HG03135 (cell line): ENCODE results near the gene FHOD3.

Experiments used
- ATAC-seq: cut with Tn5 transposase; IDR thresholded peaks from one replicate; pipeline ENCODE4 v1.9.1; 2021; ENCODE audit warnings: mild to moderate bottlenecking, moderate library complexity; ENCODE audit not compliant: unreplicated experiment

The FHOD3 gene

DNA sequence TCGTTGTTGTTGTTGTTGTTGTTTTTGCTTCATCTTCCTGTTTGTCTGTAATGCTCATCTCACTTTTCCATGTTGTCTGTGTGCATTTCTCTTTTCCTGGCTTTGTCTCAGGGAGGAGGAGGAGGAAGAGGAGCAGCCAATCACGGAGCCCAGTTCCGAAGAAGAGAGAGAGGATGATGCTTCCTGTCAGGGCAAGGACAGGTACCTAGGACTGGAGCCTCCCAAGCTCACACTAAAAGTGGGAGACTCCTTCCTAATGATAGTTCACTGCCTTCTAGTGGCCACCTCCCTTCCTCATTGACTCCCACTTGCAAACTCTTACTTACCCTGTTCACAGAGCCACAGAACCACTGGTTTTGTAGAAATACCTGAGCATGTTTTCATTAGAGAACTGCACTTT lies 351.7 kb downstream of the FHOD3 start:
- no peak for ATAC-seq

DNA sequence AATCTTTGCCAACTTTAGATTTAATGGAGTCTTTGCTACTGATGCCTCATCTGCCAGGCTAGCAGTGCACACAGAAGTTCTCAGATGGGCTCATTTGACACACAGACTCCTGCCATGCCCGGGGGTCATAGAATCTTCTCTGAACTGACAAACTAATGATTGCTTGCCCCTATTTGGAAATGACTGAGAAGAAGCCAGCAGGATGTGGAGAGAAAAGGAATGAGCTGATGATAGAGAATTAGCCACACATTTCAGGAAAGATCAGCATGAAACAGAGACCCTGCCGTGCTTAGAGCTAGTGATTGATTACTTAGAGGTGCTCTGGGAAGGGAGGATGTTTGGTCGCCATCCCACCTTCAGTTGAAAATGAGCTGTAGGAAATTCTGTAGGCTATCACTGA lies 352.8 kb downstream of the FHOD3 start:
- ATAC-seq = no peak

DNA sequence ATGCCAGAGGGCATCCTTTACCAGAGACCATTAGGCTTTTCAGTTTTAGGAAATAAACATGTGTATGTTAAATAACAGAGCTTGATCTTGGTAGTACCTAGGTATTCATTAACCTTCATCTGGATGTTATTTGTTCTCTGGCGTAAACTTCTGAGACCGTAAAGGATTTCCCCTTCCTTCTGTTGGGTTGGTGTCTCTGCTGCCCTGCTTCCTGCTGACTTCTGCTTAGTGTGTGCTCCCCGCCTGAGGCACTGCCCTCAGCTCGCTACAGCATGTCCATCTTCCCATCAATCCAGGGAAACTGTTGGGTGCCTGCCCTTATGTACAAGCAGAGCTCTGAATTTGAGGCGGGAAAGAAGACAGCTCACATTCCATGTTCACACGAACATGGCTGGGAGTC lies 353.4 kb downstream of the FHOD3 start:
- ATAC-seq = peak; percentile 79

DNA sequence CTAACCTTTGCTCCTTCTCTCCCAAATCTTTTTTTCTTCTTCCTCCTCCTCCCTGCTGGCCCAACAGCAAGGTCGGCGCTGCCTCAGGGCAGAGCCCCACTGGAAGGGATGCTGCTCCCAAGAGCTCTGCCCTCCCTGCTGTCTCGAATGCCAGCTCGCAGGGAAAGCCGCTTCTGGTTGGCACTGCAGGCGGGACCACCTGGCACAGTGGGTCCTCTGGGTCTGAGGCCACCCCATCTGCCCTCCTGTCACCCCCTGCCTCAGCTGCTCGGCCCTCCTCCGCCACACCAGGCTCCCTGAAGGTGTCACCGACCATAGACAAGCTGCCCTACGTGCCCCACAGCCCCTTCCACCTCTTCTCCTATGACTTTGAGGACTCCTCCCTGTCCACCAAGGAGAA lies 355.0 kb downstream of the FHOD3 start:
- ATAC-seq = no peak

DNA sequence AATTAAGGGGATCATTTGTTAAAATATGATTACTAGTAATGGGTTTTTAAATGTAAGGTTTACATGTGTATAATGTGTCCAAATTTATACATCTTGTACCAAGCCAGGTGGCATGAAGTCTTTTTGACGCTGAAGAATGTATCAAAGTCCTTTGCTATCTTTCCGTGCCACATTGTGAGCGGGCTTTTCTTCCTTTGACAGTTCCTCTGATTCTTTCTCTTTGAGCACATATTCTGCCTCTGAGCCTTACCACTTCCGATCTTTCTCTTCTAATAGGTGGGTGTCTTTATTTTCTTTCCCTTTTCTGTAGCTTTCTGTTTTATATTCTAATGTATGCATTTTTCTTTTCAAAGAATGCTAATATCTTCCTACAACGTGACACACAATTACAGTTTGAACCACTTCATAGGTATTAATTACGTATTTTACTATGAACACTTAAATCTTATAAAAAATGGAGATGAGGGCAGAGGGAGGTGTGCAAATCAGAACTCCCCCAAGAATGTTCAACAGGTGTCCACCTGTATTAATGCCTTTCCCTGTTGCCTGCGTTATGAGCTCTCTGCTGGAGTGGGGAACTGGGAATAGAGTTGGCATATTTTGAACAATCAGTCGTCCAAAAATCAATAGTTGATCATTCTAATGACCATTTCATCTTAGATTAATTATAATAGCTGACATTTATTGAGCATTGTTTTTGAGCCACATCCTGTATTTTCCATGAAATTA lies 355.8 kb downstream of the FHOD3 start:
- ATAC-seq = no peak

DNA sequence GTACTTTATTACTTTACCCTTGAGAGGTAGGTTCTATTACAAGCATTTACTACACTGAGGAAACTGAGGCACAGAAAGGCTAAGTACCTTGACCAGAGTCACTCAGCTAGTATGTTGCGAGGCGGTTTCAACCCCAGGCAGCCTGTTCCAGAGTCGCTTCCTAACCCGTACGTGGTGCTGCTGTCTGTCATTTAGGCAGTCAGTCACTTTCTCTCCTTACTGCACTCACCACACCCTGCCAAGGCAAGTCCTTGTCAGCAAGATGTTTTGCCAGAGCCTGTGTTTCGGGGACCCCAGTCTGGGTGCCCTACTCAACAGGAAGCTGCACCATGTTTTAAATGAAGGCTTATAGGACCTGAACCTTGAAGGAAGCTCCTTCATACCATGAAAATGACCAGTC lies 356.4 kb downstream of the FHOD3 start:
- ATAC-seq = no peak

DNA sequence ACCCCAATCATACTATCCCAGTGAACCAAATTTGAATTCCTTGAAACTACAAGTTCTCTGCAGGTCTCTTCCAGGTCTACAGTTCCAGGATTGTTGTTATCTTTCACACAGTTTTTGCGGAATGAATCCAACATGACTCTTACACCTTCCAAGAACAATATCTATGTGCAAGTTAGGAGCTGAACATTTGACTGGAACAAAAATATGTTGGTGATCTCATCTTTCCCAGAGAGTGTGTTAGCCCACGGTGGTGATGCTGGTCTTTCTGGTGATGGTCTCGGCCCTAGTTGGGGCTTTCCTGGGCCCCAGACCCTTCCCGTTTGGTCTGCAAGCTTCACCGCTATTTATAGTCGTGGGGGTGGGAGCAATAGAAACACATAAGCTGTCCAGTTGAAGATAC lies 357.6 kb downstream of the FHOD3 start:
- ATAC-seq = no peak

DNA sequence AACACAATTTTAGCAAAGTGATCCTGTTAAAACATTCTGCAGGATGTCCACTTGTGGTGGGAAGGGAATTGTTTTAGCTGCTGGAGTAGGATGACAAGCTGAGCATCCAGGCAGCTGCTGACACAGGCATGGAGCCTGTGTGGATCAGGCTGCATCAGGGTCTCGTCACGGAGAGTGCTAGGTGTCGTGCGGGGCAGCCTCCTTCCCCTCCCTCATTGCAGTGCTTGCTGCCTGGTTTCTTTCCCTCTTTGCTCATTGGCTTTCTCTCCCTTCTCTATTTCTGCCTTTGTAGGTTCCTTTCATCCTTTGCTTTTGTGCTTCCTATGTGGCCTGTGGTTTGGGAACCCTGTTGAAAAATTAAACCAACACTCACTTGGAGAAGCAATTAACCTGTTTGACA lies 358.4 kb downstream of the FHOD3 start:
- ATAC-seq = no peak

DNA sequence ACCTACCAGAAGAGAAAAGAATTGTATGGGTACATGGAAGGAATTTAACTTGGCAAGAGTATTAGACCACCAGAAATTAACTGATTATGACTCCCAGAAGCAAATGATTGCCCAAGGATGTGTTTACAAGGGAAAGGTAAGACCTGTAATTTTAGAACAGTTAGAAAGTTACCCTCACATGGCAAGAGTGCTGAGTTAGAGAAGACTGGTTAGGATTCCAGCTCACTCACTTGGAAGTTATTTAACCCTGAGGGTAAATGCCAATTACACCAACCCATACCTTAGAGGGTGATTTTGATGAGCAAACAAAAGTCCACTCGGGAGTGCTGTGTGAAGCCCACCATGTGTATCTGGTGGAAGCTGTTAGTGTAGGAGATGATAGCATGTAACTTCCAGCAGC lies 361.1 kb downstream of the FHOD3 start:
- ATAC-seq = no peak

DNA sequence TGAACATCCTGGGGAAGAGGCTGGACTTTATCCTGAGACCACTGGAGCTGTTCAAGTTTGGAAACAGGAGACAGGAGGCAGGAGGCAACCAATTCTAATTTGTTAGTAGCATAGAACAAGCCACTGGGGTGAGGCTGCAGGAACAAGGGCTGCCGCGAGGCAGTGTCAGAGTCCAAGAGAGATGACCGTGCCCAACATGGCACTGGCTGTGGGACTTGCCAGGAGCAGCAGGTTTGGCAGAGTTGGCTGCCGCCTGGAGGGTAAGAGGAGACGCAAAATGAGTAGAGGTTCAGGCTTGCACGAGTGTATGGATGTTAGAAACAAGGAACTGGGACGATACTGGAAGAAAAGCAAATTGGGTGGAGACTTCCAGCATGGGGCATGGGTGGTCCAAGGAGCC lies 362.8 kb downstream of the FHOD3 start:
- no peak for ATAC-seq

DNA sequence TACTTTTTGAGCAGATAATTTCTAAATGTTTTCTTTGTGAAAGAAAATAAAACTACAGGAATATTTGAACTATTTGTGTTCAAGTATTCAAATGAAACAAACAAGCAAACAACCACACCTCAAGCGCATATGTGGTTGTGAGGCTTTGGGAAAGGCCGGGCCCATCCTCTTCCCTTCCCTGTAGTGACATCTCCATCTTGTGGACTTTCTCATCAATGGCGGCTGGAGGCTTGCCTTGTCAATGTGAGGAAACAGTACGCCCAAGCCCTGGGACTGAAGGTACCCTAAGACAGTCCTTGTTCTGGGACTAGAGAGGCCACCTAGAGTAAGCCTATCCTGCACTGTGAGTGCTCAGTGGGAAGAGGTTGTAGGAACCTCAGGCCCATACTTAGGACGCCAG lies 364.5 kb downstream of the FHOD3 start:
- ATAC-seq = no peak

DNA sequence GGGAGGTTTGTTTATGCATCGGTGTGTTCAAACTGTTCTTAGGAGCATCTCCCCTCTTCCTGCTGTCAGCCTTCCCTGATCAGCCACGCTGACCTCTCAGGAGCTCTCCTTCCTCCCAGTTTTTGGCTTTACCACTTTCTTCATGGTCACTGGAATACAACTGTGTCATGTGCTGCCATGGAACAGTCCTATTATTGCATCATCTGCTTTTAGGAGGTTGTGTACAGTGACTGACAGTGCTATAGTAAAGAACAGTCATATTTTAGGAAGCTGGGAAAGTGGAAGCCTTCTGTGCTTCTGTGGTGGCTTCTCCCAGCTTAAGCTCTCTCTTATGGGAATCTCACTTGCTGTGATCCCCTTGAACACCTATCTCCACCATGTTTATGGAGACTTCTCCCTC lies 365.8 kb downstream of the FHOD3 start:
- no peak for ATAC-seq

DNA sequence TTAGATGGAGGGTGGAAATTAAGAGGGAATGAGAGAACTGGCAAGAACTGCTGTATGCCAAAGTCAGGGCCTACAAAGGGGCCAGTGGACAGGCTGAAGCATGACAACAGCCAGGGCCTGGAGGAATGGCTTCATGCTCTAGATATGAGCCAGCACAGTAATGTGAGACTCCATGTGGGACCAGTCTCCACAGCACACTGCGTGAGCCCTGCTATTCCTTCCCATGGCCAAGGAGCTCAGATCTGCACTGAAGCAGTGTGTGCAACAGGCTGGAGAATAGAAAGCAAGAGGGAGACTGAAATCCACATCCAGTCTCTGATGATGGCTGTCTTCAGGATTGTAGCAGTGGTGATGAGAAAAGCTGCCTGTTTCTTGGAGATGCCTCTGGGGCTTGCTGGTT lies 368.4 kb downstream of the FHOD3 start:
- ATAC-seq = no peak

DNA sequence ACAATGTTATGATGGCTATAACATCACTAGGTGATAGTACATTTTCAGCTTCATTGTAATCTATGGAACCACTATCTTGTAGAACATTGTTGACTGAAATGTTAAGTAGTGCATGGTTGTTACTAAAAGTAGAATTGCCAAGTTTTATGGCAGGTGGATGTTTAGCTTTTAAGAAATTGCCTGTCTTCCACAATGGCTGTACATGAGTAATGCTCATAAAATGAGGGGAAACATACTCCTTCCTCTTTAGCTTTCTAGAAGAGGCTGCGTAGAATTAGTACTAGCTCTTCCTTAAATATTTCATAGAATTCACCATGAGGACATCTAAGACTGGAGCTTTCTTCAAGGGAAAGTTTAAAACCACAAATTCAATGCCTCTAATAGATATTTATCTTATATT lies 370.3 kb downstream of the FHOD3 start:
- ATAC-seq = no peak

DNA sequence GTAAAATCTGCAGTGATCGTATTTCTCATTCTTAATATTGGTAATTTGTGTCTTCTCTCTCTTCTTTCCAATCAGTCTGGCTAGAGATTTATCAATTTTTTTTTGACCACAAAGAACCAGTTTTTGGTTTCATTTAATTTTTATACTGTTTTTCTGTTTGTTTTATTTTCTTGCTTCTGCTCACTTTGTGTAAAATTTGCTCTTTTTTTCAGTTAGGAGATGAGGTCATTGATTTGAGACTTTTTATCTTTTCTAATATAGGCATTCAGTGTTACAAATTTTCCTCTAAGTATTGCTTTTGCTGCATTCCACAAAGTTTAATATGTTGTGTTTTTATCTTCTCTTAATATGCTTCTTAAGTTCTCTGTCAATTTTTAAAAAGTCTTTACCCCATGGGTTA lies 370.8 kb downstream of the FHOD3 start:
- no peak for ATAC-seq

DNA sequence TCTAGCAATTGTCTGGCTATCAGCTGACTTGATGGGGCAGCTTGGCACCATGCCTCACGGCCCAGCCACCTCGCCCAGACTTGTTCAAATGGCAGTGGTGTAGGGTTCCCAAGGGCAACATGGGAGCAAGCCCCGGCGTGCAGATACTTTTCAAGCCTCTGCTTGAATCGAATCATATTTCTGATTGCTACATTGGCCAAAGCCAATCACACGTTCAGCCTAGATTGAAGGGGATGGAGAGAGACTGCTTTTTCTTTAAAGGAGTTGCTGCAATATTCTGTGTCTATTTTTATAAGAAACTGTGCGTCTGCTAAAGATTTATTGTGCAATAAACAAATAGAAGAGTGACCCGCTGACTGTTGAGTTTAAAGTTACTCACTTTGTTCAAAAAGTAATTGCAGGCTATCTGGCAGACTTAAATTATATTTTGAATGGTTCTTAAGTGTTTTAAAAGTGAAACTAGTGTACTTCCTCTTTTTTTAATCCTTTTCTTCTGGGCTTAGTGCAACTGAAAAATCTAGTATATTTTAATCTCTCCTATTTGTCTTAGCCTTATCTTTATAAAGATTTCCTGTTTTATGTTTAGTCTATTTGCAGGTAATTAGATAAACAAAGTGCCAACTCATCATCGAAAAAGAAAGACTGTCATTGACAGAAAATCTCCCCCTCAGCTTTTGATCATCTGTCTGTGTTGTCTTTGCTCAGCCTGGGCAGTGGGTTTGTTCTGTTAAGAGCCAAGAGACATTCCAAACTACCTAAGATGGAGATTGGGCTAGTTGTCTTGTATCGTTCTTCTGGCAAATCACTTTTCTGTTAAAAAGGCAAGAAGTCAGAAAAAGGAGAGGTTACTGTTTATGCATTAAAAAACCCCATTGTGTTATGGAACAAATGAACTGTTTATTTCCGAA lies 375.2 kb downstream of the FHOD3 start:
- ATAC-seq = peak; percentile 83

DNA sequence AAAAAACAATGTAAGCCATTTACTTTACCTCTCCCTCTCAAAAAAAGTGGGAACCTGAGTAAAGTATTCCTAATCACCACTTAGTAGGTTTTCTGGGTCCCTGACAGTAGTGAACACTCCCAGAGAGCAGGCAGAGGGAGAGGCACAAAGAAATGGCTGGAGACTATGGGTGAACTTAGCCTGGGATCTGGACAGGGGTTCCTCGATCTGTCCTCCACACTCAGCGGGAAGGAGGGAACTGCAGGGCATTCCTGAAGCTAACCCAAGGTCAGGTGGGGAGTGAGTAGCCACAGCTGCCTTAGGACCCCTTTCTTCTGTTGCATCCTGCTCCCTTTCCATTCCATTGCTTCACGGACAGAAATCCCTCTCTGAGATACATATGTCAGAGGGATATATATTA lies 375.9 kb downstream of the FHOD3 start:
- no peak for ATAC-seq

DNA sequence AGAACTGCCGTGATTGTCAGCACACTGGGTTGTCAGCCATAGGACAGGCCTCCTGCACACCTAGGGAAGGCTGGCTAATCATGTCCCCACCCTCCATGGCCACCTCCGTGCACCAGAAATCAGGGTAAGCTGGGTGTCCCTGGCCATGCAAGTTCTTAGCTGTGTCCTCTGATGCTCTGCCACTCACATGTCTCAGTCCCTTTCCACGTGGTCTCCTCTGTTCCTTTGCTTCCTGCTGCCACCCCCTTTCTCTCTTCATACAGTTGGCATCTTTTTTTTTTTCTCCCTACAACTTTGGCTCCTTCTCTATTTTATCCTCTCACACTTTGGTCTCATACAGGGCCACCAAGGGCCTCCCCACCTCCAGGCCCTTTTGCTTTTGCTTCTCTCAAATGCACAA lies 377.6 kb downstream of the FHOD3 start:
- ATAC-seq = no peak

DNA sequence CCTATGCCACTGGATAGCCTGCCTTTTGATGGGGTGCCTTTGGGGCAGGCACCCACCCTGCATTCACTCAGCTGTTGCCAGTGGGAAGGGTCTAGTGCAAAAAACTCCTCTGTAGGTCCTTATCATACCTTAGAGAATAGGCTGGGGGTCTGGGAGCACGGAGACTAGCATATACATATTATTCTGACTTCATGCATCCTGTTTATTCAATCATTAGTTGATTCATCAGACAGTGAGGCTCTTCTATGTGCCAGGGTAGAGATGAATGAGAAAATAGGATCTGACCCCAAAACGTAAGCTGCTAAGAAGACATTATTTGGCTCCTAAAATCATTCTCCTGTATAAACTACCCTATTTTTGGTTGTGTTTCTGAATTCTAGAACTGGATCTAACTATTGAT lies 378.0 kb downstream of the FHOD3 start:
- no peak for ATAC-seq

DNA sequence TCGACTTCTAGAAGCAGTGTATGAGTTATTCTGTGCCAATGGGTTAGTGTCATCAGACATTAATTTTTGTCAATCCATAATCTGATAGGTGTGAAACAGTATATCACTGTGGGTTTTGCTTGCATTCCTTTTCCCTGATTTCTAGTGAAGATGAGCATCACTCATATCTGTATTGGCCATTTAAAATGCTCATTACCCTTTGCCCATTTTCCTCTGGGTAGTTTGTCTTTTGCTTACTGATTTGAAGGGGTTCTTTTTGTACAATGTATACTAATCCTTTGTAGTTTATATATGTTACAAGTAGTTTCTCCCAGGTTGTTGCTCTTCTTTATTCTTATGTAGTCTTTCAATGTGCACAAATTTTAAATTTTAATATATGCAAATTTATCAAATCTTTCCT lies 379.1 kb downstream of the FHOD3 start:
- ATAC-seq = no peak

DNA sequence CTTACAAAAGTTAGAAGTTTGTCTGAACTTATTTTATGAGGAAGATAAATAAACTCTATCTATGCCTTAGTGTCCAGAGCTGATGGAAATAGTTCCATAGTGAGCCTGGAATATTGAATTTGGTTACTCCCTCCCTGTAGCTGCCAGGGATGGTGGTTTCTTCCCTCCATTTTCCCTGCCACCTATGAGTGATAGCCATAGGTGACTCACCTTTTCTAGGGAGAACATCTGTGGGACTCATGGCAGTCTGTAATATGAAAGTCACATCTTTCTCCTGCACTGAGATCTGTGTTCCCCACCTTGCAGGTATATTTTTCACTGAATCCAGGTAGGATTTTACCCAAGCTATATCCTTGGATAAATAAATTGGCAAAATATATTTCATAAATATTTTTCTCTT lies 382.5 kb downstream of the FHOD3 start:
- no peak for ATAC-seq

DNA sequence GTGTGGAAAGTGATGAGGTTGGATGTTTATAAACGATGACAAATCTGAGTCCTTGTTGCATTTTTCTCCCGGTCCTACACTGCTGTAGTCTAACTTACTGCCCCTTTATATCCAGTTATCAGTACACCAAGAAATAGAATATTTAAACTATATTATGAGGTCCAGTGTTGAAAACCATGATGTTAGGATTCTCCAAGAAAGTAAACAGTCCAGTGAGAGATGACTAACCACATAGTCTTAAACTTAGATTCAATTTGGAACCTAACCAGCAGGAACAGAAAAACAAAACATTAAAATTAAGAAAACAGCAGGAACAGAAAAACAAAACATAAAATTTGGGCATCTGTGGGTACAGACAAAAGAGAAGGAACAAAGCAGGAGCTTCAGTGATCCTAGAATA lies 388.1 kb downstream of the FHOD3 start:
- no peak for ATAC-seq
